Upper lobe of right lung (tissue), 1 donor: ENCODE measurements around the gene NLE1. TPM values are rescaled to one million over a fixed set of nuclear protein-coding genes. Genes with fewer than 3 reads are reported as not detected.

Experiments
- ATAC-seq: fragments of 200-7000 bp; cut with Tn5 transposase; one replicate; pipeline ENCODE4 v1.9.1; 2020; ENCODE audit warnings: mild to moderate bottlenecking, moderate library complexity
- DNase-seq: peaks from one replicate; pipeline ENCODE4 v3.0.0-alpha.2; 2020
- H3K27ac ChIP-seq: fragments of 200-600 bp; one replicate; pipeline ENCODE4 v1.8.0; 2022
- H3K27me3 ChIP-seq: fragments of 200-600 bp; one replicate; pipeline ENCODE4 v1.8.0; 2022; ENCODE audit warnings: mild to moderate bottlenecking
- H3K36me3 ChIP-seq: fragments of 200-600 bp; one replicate; pipeline ENCODE4 v1.8.0; 2022
- H3K4me1 ChIP-seq: fragments of 200-600 bp; one replicate; pipeline ENCODE4 v1.8.0; 2022
- H3K4me3 ChIP-seq: fragments of 200-600 bp; one replicate; pipeline ENCODE4 v1.8.0; 2022; ENCODE audit warnings: mild to moderate bottlenecking
- H3K9me3 ChIP-seq: fragments of 200-600 bp; one replicate; pipeline ENCODE4 v1.8.0; 2022
- CTCF ChIP-seq: fragments of 200-600 bp; IDR thresholded peaks from one replicate; pipeline ENCODE4 v1.8.0; 2022; ENCODE audit warnings: antibody characterized with exemption
- intact Hi-C: fragments of 100-400 bp; cut with DNase I; formaldehyde crosslinking; loops from one replicate; pipeline ENCODE4 v1.11.0; 2022
- total RNA-seq: library from RNA; stranded (reverse); fragmentation: NEBNext Ultra II Directional; extraction: Animal tissue kit (Norgen Biotek cat#: 25700); gene quantifications from one replicate; pipeline ENCODE4 v1.2.1, GENCODE V29; 2021
- donor health status: DM: no; HTN: yes; CAD: no; lungs with severe emphysema.

The NLE1 gene
- total RNA-seq, 1 donor from 2014 or later: 10.1 TPM

GRCh38 chr17:35079547-35080423, 62.3 kb downstream of the NLE1 start:
- TF ChIP-seq CTCF: no peak
- ATAC-seq (no peak), DNase-seq (no peak)
- Histone ChIP-seq H3K9me3 (no peaks in the 10 kb centered on the region), H3K4me3 (no peak overlapping the region), H3K27me3 (no peaks in the 10 kb centered on the region), H3K36me3 (no peaks in the 10 kb centered on the region), H3K27ac (no peak overlapping the region), H3K4me1 (peaks cover 6% of the 10 kb centered on the region)
- intact Hi-C loops: no loop called here

Other genes with a start within 250 kb of the NLE1 start
- gene CCT6B, start 180.8 kb downstream of the NLE1 start, total RNA-seq: 1.7 TPM
- gene ZNF830, start 180.8 kb downstream of the NLE1 start, total RNA-seq: 19.6 TPM
- gene LIG3, start 161.8 kb downstream of the NLE1 start, total RNA-seq: 29.7 TPM
- 27.9 TPM for gene RFFL, start 78.6 kb downstream of the NLE1 start, total RNA-seq
- 19.1 TPM for gene RAD51D, start 22.4 kb downstream of the NLE1 start, total RNA-seq
- not detected for gene FNDC8, start 20.7 kb downstream of the NLE1 start, total RNA-seq
- gene UNC45B, start 5.5 kb upstream of the NLE1 start, total RNA-seq: 0.14 TPM
- not detected for gene SLC35G3, start 52.1 kb upstream of the NLE1 start, total RNA-seq
- 58.4 TPM for gene SLFN5, start 100.8 kb upstream of the NLE1 start, total RNA-seq
- 75.7 TPM for gene SLFN11, start 231.3 kb upstream of the NLE1 start, total RNA-seq